ENCODE results near the gene GOSR2. TPM values are rescaled to one million over a fixed set of nuclear protein-coding genes. Genes with fewer than 3 reads are reported as not detected.

Gene GOSR2
- total RNA-seq, 1 experiment from 2014 or later: 52.9 TPM

- ChIA-PET POLR2A (no interaction called here), RAD21 (ENCODE audit: low non-redundant PET in 1 of 2, low total read pairs in 2 of 2, uncharacterized antibody in 2 of 2, unreplicated experiment in 2 of 2) (no interaction called here), CTCF (interaction anchor here (1.6 kb wide), 1 partner anchor 14 kb away, joined by 6 read pairs; no protein-coding TSS in a partner anchor)
- H2AFZ ChIP-seq (ENCODE audit: low read depth, low read length, poor library complexity, severe bottlenecking): no peak overlapping the region
- peaks cover 7 to 10% of the 10 kb centered on the region in 2 experiments for H3K4me1 ChIP-seq (ENCODE audit: control insufficient read depth in 1 of 2, insufficient read depth in 2 of 2, low read length in 2 of 2)
- no peaks in the 10 kb centered on the region for H3K27me3 ChIP-seq (ENCODE audit: insufficient read depth, low read length)
- ATAC-seq (no peak), DNase-seq (ENCODE audit: low read depth, low spot score) (no peak)
- peaks cover 6% of the 10 kb centered on the region; the same call in 1 of the 2 replicates for H4K20me1 ChIP-seq (ENCODE audit: insufficient read depth)
- peaks cover 69% of the 10 kb centered on the region for H3K79me2 ChIP-seq (ENCODE audit: insufficient read depth, low read length)
- no peak overlapping the region for H3K9ac ChIP-seq (ENCODE audit: low read length)
- intact Hi-C loops (cut with micrococcal nuclease): loop anchor here (10.0 kb wide), 1 partner anchor 144 kb away; no protein-coding TSS in a partner anchor
- no peak overlapping the region for H3K27ac ChIP-seq (ENCODE audit: low read depth, low read length)
- no peaks in the 10 kb centered on the region for H3K9me3 ChIP-seq (ENCODE audit: control insufficient read depth in 1 of 2, insufficient read depth in 1 of 2, low read depth in 1 of 2, low read length in 2 of 2)
- no peak overlapping the region for H3K4me2 ChIP-seq (ENCODE audit: low read length)
- peaks cover 41 to 42% of the 10 kb centered on the region in 2 experiments for H3K36me3 ChIP-seq (ENCODE audit: control insufficient read depth in 1 of 2, insufficient read depth in 2 of 2, low read length in 2 of 2)
- BruUV-seq (replicated peaks): no TSS peak
- TF ChIP-seq POLR2A (IDR thresholded peaks at IDR 0.05; ENCODE audit: borderline replicate concordance, extremely low read depth, insufficient read depth, insufficient read length): no peak
- no peak for TF ChIP-seq CTCF (IDR thresholded peaks at IDR 0.05 in 2 of 3, conservative IDR thresholded peaks at IDR 0.05 in 1 of 3; ENCODE audit: borderline replicate concordance in 1 of 3, insufficient read depth in 1 of 3, low read depth in 2 of 3, low read length in 2 of 3)
- TF ChIP-seq ZFX (IDR thresholded peaks at IDR 0.05): no peak
- no peak for TF ChIP-seq EZH2phosphoT487 (IDR thresholded peaks at IDR 0.05; ENCODE audit: borderline replicate concordance)
- TF ChIP-seq ELF1 (IDR thresholded peaks at IDR 0.05; ENCODE audit: borderline replicate concordance, low read depth): no peak
- no peak for TF ChIP-seq CEBPB (IDR thresholded peaks at IDR 0.05; ENCODE audit: low read depth)
- no peak for TF ChIP-seq YY1 (IDR thresholded peaks at IDR 0.05; ENCODE audit: extremely low read depth, insufficient replicate concordance, low read depth, low read length)
- TF ChIP-seq EZH2 (IDR thresholded peaks at IDR 0.05): no peak
- H3K9me2 ChIP-seq (ENCODE audit: insufficient read depth): no peaks in the 10 kb centered on the region
- no peak overlapping the region for H3K4me3 ChIP-seq (replicated peaks in 1 of 2; ENCODE audit: low read depth in 1 of 2, low read length in 2 of 2)
Observed at GRCh38 chr17:46928467-46929261, 5.7 kb downstream of the GOSR2 start.

Measured in HCT116 (cell line).